ENCODE results near the gene LPP. TPM values are rescaled to one million over a fixed set of nuclear protein-coding genes. Genes with fewer than 3 reads are reported as not detected.

Gene LPP, protein sequence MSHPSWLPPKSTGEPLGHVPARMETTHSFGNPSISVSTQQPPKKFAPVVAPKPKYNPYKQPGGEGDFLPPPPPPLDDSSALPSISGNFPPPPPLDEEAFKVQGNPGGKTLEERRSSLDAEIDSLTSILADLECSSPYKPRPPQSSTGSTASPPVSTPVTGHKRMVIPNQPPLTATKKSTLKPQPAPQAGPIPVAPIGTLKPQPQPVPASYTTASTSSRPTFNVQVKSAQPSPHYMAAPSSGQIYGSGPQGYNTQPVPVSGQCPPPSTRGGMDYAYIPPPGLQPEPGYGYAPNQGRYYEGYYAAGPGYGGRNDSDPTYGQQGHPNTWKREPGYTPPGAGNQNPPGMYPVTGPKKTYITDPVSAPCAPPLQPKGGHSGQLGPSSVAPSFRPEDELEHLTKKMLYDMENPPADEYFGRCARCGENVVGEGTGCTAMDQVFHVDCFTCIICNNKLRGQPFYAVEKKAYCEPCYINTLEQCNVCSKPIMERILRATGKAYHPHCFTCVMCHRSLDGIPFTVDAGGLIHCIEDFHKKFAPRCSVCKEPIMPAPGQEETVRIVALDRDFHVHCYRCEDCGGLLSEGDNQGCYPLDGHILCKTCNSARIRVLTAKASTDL
- 10 to 100 TPM; 52.7 to 53.4 TPM for total RNA-seq

DNA sequence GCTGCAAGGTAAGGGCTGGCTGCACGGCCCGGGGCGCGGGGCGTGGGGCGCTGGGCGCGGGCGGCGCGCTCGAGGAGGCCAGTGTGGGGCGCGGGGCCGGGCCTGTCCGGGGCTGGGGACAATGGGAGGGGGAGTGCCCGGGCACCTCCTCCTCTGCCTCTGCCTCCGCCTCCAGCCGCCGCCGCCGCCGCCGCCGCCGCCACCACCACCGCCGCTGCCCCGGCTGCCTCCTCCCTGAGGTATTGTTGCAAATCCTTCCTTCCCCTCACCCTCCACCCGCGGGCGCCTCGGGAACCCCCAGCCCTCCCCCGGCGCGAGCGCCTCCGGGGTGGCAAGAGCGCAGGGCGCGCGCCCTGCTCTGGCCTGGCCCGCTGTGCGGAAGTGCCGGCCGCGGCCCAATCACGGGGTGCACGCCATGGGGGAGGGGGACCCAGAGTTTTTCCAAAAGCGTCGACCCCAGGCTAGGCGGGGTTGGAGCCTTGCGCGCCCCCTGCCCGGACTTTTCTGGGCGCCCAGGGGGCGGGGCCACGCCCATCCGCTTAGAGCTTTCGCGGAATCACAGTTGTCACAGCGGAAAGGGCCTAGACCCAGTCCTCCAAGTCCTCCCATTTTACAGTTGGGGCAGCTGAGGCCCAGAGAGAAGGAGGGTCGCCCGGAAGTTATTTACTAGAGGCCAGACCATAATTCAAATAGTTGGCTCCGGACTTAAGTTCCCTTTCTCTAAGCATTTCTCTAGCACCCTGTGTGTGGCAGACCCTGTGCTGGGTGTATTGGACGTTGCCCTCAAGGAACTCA lies at the start of gene LPP:
LPP (plus strand) TSS at position 144 of the 795 bp plus-strand sequence. CDS start 251,964 bp downstream, outside the sequence.
- ATAC-seq = peak; percentile 82
- peak; percentile 78 to 90 for DNase-seq (ENCODE audit: low spot score in 2 of 2)
- peaks cover 0 to 3% of the 10 kb centered on the region in 2 donors for H3K9me3 Mint-ChIP-seq
- H3K36me3 Mint-ChIP-seq = peaks cover 19 to 34% of the 10 kb centered on the region in 2 donors
- H3K27ac Mint-ChIP-seq = peak within 1 kb of the TSS; percentile 96 to 98

DNA sequence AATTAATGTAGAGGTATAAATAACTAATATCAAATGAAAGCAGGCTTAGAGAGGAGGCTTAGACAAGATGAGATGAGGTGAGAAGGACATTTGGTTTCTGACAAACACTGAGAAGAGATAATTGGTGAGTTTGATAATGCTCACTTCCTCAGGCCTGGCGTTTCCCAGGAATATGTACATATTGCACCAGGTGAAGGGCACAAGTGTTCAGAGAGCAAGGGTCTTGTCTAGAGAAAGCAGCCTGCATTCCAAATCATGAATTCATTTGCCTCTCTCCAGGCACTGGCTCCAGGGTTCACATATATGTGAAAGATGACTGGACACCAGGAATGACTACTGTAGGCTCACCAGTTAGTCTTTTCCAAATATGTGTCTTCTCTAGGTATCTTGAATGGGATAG lies 48.0 kb upstream of the LPP start:
- peaks cover 0 to 5% of the 10 kb centered on the region in 2 donors for H3K36me3 Mint-ChIP-seq
- peaks cover 0 to 9% of the 10 kb centered on the region in 2 donors for H3K9me3 Mint-ChIP-seq
- DNase-seq (ENCODE audit: low spot score in 2 of 2) (no peak), ATAC-seq (no peak)
- no peak overlapping the region for H3K27ac Mint-ChIP-seq

DNA sequence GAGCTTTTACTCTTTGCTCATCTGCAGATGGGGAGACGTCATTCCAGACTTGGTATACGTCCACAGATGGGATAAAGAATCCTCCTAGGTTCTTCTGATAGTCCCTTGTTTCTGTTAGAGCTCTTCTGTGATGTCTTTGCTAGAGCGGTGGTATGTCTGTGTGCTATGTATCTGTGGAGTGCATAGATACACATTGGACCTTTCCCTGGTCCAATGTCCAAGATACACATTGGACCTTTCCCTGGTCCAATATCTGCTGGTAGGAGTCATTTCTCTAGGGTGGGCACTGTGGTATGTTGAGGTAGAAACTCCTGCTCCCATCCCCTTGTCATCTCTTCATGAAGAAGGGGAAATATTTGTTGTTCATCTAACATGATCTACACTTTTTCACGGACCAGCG lies 47.5 kb upstream of the LPP start:
- Mint-ChIP-seq H3K9me3 (peaks cover 0 to 9% of the 10 kb centered on the region in 2 donors), H3K27ac (no peak overlapping the region), H3K36me3 (peaks cover 0 to 5% of the 10 kb centered on the region in 2 donors)
- ATAC-seq = no peak
- no peak for DNase-seq (ENCODE audit: low spot score in 2 of 2)

DNA sequence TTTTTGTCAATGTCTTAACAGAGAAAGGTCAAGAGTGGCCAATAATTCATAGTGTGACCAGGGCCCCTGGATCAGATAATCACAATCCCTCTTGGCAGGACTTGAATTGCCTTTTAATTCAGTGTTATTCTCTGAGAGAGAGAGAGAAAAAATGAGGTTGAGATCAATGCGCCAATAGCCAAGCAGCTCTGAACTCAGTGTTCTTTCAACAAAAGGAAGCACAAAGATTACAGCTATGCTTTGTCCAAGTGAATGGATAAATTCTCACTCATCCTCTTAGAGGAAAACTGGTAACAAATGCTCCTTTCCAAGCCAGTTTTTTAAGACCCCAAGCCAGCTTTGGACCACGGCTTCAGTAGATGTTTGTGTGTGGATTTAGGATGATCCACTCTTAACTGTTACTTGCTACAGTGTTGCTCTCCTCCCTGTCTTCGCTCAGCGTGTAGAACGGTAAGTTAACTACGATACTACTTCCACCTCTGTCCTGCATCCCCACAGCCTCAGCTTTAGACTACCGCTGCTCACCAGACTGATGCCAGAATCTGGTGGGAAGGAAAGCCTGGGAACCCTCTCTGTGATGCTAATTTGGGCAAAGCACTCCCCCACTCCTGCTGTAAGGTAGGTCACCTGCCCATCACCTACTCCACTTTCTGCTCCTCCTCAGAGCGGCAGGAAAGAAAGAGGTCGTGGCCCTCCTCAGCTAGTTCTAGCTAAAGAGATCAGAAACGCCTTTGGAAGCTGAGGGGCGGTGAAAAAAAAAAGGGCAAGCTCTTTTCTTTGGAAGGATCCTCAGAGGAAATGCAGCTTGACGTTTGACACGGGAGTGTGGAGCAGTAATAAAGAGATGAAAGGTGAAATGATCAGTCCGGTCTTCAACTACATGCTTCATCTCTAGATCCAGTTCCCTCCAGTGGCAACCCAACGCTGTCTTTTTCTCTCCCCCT lies 46.8 kb upstream of the LPP start:
- H3K27ac Mint-ChIP-seq = no peak overlapping the region
- ATAC-seq (no peak), DNase-seq (ENCODE audit: low spot score in 2 of 2) (no peak)
- peaks cover 0 to 5% of the 10 kb centered on the region in 2 donors for H3K36me3 Mint-ChIP-seq
- H3K9me3 Mint-ChIP-seq = peaks cover 0 to 9% of the 10 kb centered on the region in 2 donors

DNA sequence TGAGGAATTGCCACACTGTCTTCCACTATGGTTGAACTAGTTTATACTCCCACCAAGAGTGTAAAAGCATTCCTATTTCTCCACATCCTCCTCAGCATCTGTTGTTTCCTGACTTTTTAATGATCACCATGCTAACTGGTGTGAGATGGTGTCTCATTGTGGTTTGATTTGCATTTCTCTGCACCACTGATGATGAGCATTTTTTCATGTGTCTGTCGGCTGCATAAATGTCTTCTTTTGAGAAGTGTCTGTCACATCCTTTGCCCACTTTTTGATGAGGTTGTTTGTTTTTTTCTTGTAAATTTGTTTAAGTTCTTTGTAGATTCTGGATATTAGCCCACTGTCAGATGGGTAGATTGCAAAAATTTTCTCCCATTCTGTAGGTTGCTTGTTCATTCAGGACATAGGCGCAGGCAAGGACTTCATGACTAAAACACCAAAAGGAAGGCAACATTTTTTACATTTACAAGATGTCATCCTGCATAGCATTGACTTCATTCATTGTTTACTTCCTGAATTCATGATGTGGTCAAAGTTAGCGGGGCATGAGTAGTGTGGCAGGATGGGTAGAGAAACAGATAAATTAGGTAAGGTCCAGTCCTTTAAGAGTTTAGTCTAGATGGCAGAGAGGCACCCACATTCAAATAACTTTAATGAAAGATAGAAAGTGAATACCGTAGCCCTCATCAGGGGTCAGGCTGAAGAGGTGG lies 45.1 kb upstream of the LPP start:
- no peak for DNase-seq (ENCODE audit: low spot score in 2 of 2)
- no peak for ATAC-seq
- no peak overlapping the region for H3K27ac Mint-ChIP-seq
- H3K9me3 Mint-ChIP-seq = peaks cover 0 to 9% of the 10 kb centered on the region in 2 donors
- H3K36me3 Mint-ChIP-seq = peaks cover 0 to 5% of the 10 kb centered on the region in 2 donors

DNA sequence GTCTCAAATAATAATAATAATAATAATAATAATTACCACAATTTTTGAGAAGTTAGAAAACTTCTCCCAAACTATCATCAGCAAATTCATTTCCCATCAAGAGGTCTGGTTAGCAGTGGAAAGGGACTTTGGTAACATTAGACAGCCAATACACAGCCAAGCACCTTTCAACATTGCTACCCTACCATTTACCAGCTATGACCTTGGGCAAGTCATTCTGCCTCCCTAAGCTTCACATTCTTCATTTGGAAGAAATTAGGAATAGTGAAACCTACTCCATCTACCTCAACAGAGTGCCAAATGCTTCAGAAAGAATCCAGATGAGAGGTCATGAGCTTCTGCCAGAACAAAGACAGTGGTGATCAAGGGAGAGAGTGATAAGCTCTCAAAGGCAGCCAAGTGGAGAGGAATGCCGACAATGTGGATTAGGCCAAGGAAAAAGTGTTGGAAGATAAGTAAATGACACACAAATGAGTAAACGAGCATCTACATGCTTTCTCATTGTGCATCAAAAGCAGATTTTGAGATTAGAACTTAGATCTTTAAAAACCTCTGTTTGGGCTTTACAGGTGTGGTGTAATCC lies 42.9 kb upstream of the LPP start:
- Mint-ChIP-seq H3K9me3 (peaks cover 0 to 8% of the 10 kb centered on the region in 2 donors), H3K36me3 (peaks cover 0 to 5% of the 10 kb centered on the region in 2 donors), H3K27ac (no peak overlapping the region)
- ATAC-seq = no peak
- no peak for DNase-seq (ENCODE audit: low spot score in 2 of 2)

DNA sequence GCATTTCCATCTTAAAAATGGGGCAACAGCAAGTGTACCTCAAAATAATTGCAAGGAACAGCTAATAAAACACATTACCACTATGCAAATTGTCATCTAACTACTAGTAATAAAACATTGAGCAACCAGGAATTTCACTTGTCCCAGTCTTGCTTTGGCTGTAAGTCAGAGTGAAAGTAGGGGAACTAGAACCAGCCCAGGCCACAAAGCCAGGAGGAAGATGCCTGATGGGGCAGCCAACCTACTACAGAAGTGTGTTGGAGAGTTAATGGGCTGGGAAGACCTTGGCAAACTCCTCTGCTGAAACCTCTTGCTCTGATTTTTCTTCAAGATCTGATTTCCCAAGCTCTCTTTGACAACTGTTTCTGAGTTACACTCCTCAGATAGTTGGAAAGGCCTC lies 40.2 kb upstream of the LPP start:
- no peak for DNase-seq (ENCODE audit: low spot score in 2 of 2)
- Mint-ChIP-seq H3K9me3 (peaks cover 0 to 8% of the 10 kb centered on the region in 2 donors), H3K27ac (no peak overlapping the region), H3K36me3 (peaks cover 0 to 4% of the 10 kb centered on the region in 2 donors)
- no peak for ATAC-seq

DNA sequence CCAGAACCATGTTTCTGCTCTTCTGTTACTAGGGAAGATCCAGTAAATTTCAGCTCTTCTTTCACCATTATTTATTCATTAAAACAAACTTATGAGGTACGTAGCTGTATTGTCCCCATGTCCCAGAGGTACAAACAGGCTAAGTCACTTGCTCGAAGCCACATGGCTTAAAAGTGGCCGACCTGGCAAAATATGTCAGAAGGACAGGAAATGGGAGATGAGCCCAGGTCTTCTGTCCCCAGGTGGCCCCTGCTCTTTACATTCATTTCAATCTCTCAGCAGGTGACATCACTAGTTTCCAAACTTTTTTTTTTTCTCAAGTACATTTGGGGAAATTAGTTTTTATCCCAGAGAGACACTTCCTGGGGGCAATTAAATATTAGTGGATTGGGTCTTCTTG lies 34.1 kb upstream of the LPP start:
- Mint-ChIP-seq H3K27ac (no peak overlapping the region), H3K9me3 (peaks cover 0 to 3% of the 10 kb centered on the region in 2 donors), H3K36me3 (no peaks in the 10 kb centered on the region)
- DNase-seq (ENCODE audit: low spot score in 2 of 2) (no peak), ATAC-seq (no peak)

DNA sequence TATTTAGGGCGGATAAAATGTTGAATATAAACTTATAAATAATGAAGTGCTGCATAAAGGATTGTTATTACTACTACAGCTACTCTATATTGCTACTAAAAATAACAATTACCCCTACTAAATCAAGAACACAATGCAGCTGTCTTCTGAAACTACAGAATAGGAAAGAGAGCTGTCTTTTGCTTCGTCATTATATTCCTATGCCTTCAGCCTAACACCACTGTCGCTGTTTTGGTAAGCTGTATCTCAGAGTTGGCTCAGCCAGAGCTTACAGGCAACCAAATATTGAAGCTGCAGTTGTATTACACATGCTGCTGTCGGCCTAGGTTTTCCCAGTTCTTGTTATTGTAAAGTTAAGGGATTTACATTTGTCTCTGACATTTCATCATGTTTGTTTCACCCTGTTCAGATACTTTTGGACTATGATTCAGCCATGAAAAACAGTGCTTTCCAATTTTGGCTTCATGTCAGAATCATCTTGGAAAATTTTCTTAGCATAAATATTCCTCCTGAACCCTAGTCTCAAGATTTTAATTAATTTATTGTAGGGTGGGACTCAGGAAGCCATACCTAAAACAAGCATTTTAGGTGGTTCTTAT lies 31.3 kb upstream of the LPP start:
- H3K27ac Mint-ChIP-seq = no peak overlapping the region
- no peaks in the 10 kb centered on the region for H3K9me3 Mint-ChIP-seq
- no peak for DNase-seq (ENCODE audit: low spot score in 2 of 2)
- H3K36me3 Mint-ChIP-seq = no peaks in the 10 kb centered on the region
- no peak for ATAC-seq

DNA sequence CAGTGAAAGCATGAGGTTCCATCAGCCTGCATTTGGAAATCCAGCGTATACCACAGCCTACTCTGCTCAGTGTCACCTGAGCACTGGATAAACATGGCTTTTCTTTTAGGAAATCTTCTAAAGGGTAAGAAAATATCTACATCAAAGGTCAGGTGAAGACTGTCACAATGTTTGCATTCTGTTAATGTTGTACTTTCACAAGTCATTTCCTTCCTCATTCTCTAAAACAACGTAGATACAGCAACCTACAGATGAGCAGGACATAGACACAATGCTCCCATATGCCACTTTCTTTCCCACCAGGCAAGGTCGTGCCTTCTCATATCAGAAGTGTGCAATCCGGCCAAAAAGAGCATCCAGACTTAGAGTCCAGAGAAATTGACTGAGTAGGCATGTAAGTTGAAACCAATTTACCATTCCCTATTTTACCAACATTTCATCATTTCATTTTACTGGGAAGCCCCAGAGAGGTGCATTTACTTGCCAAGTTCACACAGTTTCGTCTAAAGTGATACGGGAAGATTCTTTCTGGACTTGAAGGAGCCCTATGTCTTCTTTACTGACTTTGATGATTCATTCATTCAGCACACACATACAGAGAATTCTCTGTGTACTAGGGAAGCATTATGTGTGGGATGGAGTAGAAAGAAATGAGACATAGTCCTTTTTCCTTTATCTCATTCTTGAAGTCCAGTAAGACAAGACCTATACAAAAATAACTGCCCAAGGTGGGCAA lies 30.6 kb upstream of the LPP start:
- no peaks in the 10 kb centered on the region for H3K9me3 Mint-ChIP-seq
- H3K27ac Mint-ChIP-seq = no peak overlapping the region
- no peaks in the 10 kb centered on the region for H3K36me3 Mint-ChIP-seq
- DNase-seq (ENCODE audit: low spot score in 2 of 2) (no peak), ATAC-seq (peak; percentile 90 to 91)

DNA sequence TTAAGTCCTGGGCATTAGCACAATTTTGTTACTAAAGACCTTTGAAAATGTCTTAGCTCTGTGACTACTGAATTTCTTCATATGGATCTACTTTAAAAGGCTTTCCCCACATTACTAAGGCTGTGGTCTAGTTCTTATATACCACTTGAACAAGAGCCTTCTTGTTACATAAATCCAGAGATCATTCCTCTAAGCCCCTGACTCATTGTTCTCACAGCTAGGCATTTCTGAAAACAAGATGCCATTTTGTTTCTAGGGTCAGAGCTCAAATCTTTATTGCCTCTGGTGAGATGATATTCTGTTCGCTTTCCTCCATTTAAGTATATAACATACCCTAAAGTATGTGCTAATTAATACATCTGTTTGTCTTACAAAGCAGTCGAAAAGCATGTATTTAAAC lies 29.8 kb upstream of the LPP start:
- DNase-seq (ENCODE audit: low spot score in 2 of 2) = no peak
- peak; percentile 61 to 81 for ATAC-seq
- Mint-ChIP-seq H3K9me3 (no peaks in the 10 kb centered on the region), H3K27ac (peak overlapping the region in 1 of 2 donors; percentile 47), H3K36me3 (no peaks in the 10 kb centered on the region)

DNA sequence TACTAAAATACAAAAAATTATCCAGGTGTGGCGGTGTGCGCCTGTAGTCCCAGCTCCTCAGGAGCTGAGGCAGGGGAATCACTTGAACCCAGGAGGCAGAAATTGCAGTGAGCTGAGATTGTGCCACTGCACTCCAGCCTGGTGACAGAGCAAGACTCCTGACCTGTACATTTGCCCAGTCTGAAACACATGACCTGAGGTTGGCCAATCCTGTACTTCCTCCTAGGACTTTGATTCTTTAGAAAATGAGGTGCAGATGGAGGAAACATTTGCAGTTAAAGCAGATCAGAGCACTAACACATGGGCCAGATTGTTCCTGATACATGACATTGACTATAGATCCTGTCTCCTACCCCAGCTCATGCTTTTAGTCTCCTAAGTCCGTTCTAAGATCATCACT lies 28.9 kb upstream of the LPP start:
- ATAC-seq = no peak
- DNase-seq (ENCODE audit: low spot score in 2 of 2) = no peak
- no peak overlapping the region for H3K27ac Mint-ChIP-seq
- H3K36me3 Mint-ChIP-seq = no peaks in the 10 kb centered on the region
- H3K9me3 Mint-ChIP-seq = no peaks in the 10 kb centered on the region

DNA sequence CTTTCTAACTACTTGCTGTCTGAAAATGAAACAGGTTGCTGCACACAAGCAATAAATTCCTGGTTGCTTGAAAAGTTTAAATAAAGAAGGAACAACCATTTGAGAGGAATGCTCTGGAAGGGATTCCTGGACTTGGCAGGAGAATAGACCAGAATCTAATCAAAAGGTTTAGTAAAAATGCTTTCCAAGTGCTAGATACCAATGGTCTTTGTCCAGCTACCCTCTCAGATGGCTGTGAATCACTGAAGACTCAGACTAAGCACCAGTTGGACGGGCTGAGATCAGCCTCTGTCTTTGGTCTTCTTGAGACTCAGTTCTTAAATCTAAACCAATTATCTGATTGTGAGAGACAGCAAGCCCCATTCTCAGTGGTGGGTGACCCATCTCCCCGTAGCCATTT lies 27.7 kb upstream of the LPP start:
- ATAC-seq = no peak
- H3K27ac Mint-ChIP-seq = no peak overlapping the region
- H3K36me3 Mint-ChIP-seq = peaks cover 0 to 2% of the 10 kb centered on the region in 2 donors
- no peak for DNase-seq (ENCODE audit: low spot score in 2 of 2)
- no peaks in the 10 kb centered on the region for H3K9me3 Mint-ChIP-seq

DNA sequence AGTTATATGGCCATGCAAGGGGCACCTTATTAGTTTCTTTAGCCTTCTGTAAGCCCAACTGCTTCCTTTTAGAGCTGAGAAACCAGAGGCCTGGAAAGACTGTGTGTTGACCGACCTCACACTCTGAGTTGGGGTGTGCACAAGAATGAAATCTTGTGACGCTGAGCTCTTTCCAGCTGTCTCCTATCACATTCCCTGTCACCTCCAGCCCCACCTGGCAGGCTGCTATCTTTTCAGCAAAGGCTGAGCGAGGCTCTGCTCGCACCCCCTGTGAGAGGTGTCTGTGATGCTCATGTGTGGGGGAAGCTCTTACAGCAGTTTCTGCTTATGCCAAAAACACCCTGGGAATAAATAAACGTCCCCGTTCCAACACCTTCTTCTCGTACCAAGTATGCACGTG lies 27.0 kb upstream of the LPP start:
- H3K27ac Mint-ChIP-seq = no peak overlapping the region
- H3K36me3 Mint-ChIP-seq = peaks cover 0 to 6% of the 10 kb centered on the region in 2 donors
- no peaks in the 10 kb centered on the region for H3K9me3 Mint-ChIP-seq
- no peak for ATAC-seq
- DNase-seq (ENCODE audit: low spot score in 2 of 2) = no peak

All from activated naive CD4-positive, alpha-beta T cell treated with anti-CD3 and anti-CD28 coated beads, Interleukin-2, amount 50 U/mL, for 72 hours (primary cell).